Naive thymus-derived CD8-positive, alpha-beta T cell (primary cell): ENCODE results near the gene PRICKLE3. TPM values are rescaled to one million over a fixed set of nuclear protein-coding genes. Genes with fewer than 3 reads are reported as not detected.
A peak's percentile ranks its signal among the peaks of the same experiment; 100 is the strongest.

ENCODE experiments used
- ATAC-seq, 2 donors: fragments of 150-1000 bp; cut with Tn5 transposase in 1 of 2; sonication (Bioruptor Pico), chemical (Tn5 transposase) in 1 of 2; 1 replicate in 1 of 2; 2 replicates in 1 of 2; pipeline ENCODE4 v1.10.0; 2021; ENCODE audit warnings: mild to moderate bottlenecking in 2 of 2, moderate library complexity in 2 of 2
- POLR2A ChIA-PET: fragments of 350-600 bp; sonication (Branson Sonifier 250); formaldehyde crosslinking; loops from one replicate; lab custom pipeline; 2021; ENCODE audit warnings: antibody characterized with exemption; lab: Charles Lee
- DNase-seq, 10 donors: peaks; one replicate each; pipeline versions ENCODE4 v3.0.0 to v3.0.0-alpha.2; 2020 to 2022
- H3K27ac Mint-ChIP-seq, 10 donors: one replicate each; pipeline ENCODE4 v1.8.0; 2020 to 2022; ENCODE audit warnings: mild to moderate bottlenecking in 10 of 10, mixed read lengths in 10 of 10, moderate library complexity in 4 of 10, inconsistent platforms in 1 of 10
- H3K27me3 Mint-ChIP-seq, 5 donors: one replicate each; pipeline ENCODE4 v1.8.0; 2021 to 2022; ENCODE audit warnings: mixed read lengths in 5 of 5
- H3K36me3 Mint-ChIP-seq, 3 donors: one replicate each; pipeline ENCODE4 v1.8.0; 2020 to 2022; ENCODE audit warnings: mixed read lengths in 3 of 3, mild to moderate bottlenecking in 2 of 3, inconsistent platforms in 1 of 3
- H3K4me1 Mint-ChIP-seq, 4 donors: one replicate each; pipeline ENCODE4 v1.8.0; 2021 to 2022; ENCODE audit warnings: mixed read lengths in 4 of 4
- H3K4me3 Mint-ChIP-seq, 10 donors: one replicate each; pipeline ENCODE4 v1.8.0; 2020 to 2022; ENCODE audit warnings: mild to moderate bottlenecking in 10 of 10, mixed read lengths in 10 of 10, moderate library complexity in 6 of 10, inconsistent platforms in 1 of 10
- H3K9me3 Mint-ChIP-seq, 9 donors: one replicate each; pipeline ENCODE4 v1.8.0; 2020 to 2022; ENCODE audit warnings: mixed read lengths in 9 of 9, mild to moderate bottlenecking in 3 of 9, inconsistent platforms in 1 of 9, moderate library complexity in 1 of 9
- polyA plus RNA-seq, 3 donors: library from polyadenylated mRNA; unstranded; fragments of 300-500 nt; fragmentation: Illumina TruSeq; gene quantifications; one replicate each; pipeline ENCODE4 v1.2.3, GENCODE V29; 2021
- total RNA-seq, 8 experiments: library from RNA in 2 of 8; stranded (reverse) in 2 of 8; gene quantifications; one replicate each; pipeline ENCODE4 v1.2.3 and lab custom pipeline; 2021 to 2026

The PRICKLE3 gene
- total and polyA plus RNA-seq, 5 experiments from 2014 or later, result 1.3 to 10.1 (median 2.9) TPM

DNA sequence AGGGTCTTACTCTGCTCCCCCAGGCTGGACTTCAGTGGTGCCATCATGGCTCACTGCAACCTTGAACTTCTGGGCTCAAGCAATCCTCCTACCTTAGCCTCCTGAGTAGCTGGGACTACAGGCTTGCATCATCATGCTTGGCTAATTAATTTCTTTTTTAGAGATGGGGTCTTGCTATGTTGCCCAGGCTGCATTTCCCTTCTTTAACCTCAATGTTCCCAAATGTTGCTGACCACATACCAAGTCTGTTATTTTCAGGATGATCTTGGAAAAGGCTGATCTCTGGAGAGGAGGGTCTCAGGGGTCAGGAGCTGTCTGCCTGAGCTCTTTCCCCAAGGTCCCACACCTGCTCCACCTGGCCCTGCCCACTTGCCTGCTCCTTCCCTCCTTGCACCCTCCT, 33.9 kb upstream of the PRICKLE3 start:
- H3K36me3 Mint-ChIP-seq, result no peaks in the 10 kb centered on the region
- ATAC-seq (no peak), DNase-seq (no peak)
- H3K27me3 Mint-ChIP-seq, result no peaks in the 10 kb centered on the region
- H3K27ac Mint-ChIP-seq, result no peak overlapping the region
- peaks cover 0 to 3% (median 2%) of the 10 kb centered on the region in 4 donors for H3K4me1 Mint-ChIP-seq
- H3K9me3 Mint-ChIP-seq, result no peaks in the 10 kb centered on the region
- H3K4me3 Mint-ChIP-seq, result no peak overlapping the region
- POLR2A ChIA-PET, result interaction anchor here (1.2 kb wide), 1 partner anchor 10 kb away, joined by 4 read pairs; no protein-coding TSS in a partner anchor

DNA sequence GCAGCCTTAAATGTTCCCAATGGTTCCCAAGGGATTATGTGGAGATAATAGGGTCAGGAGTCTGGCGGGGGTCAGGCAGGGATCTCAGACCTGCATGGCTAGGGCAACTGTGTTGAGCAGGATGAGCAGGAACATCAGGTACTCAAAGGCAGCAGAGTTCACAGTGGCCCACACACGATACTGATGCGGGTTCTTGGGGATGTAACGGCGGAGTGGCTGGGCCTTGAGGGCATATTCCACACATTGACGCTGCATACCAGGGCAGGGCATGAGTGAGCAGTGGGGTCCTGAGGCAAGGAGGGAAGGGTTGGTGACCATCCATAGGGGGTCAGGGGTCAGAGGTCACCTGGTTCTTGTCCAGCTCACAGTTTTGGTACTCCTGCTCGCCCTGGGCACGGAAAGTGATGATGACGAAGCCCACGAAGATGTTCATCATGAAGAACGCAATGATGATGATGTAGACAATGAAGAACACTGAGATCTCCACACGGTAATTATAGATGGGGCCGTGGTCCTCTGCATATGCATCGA, 28.9 kb upstream of the PRICKLE3 start:
- H3K9me3 Mint-ChIP-seq, result peaks cover 0 to 13% (median 0%) of the 10 kb centered on the region in 9 donors
- no peaks in the 10 kb centered on the region for H3K27me3 Mint-ChIP-seq
- no peak overlapping the region for H3K4me3 Mint-ChIP-seq
- POLR2A ChIA-PET, result no interaction called here
- H3K27ac Mint-ChIP-seq, result no peak overlapping the region
- peaks cover 0 to 5% (median 0%) of the 10 kb centered on the region in 4 donors for H3K4me1 Mint-ChIP-seq
- no peak for DNase-seq
- no peak for ATAC-seq
- H3K36me3 Mint-ChIP-seq, result no peaks in the 10 kb centered on the region

DNA sequence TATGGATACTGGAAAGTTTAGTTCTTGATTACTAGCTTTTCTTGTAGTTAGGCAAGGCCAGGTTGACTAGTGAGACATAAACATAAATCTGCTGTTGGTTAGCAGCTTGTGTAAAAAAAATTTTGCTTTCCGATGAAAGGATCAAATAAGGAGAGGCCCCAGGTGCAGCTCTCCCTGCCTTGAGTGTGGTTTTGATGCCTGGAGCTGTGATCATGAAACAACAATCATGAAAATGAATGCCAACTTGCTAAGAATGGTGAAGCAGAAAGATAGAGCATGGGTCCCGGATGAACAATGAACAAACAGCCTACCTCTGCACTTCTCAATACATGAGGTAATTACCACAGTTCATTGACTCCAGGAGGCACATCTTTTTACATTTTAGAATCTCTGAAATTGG, 28.2 kb upstream of the PRICKLE3 start:
- DNase-seq (no peak), ATAC-seq (no peak)
- H3K4me1 Mint-ChIP-seq, result peaks cover 0 to 4% (median 0%) of the 10 kb centered on the region in 4 donors
- H3K9me3 Mint-ChIP-seq, result peaks cover 0 to 13% (median 0%) of the 10 kb centered on the region in 9 donors
- H3K4me3 Mint-ChIP-seq, result no peak overlapping the region
- no peaks in the 10 kb centered on the region for H3K36me3 Mint-ChIP-seq
- POLR2A ChIA-PET, result no interaction called here
- H3K27ac Mint-ChIP-seq, result no peak overlapping the region
- no peaks in the 10 kb centered on the region for H3K27me3 Mint-ChIP-seq

DNA sequence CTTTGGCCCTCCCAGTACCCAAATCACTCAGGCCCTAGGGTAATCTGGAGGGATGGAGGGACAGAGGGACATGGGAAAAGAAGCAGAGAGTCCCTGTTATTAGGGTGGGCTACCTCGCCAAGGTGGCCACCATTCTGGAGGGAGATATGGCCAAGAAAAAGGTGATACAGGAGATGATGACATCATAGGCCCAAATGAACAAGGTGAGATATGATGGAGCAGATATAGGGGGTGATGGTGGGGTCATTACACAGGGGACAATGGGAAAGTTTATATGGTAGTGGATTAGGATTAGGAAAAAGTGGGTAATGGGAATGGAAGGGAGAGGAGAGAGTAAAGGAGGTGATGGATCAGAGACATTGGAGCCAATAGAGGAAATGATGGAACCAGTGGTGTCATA, 26.7 kb upstream of the PRICKLE3 start:
- DNase-seq (no peak), ATAC-seq (no peak)
- Mint-ChIP-seq H3K27me3 (no peaks in the 10 kb centered on the region), H3K9me3 (peaks cover 0 to 13% (median 0%) of the 10 kb centered on the region in 9 donors), H3K4me1 (peaks cover 0 to 4% (median 0%) of the 10 kb centered on the region in 4 donors), H3K4me3 (no peak overlapping the region), H3K27ac (no peak overlapping the region), H3K36me3 (no peaks in the 10 kb centered on the region)
- POLR2A ChIA-PET, result no interaction called here

DNA sequence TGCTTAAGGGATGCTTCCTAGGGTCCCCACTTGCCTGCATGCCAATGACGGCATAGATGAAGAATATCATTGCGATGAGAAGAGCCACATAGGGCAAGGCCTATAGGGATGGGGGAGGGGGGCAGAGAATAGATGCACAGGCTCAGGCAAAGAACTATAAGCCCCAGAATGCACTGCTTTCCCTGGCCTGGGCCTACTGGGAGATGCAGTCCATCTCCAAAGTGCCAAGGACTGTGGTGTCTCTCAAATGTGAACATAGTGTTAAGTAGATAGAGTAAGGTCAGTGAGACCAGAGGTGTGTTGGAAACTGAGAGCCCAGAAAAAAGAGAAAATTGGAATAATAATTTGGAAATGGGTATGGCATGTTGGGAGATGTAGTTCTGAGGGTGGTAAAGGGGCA, 26.0 kb upstream of the PRICKLE3 start:
- ATAC-seq (no peak), DNase-seq (no peak)
- Mint-ChIP-seq H3K27me3 (no peaks in the 10 kb centered on the region), H3K4me1 (peaks cover 0 to 4% (median 0%) of the 10 kb centered on the region in 4 donors), H3K9me3 (peaks cover 0 to 13% (median 0%) of the 10 kb centered on the region in 9 donors), H3K27ac (no peak overlapping the region), H3K4me3 (no peak overlapping the region), H3K36me3 (no peaks in the 10 kb centered on the region)
- POLR2A ChIA-PET, result no interaction called here

DNA sequence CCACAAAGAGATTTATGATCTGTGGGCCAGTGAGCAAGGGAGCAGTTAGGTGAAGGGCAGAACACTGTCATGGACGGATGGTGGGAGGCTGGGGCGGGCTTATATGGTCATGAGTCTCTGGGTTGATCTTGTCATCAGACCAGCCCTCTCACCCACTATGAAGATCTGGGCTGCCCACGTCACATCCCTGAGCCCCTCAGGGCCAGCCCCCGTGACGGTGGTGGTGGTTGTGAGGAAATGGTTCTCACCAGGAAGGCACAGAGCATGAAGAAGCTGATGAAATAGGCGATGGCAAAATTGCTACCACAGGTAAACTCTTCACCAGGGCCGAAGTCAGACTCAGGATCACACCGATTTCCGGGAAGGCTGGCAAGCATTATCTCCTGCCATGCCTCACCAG, 24.9 kb upstream of the PRICKLE3 start:
- H3K27me3 Mint-ChIP-seq, result no peaks in the 10 kb centered on the region
- ATAC-seq (no peak), DNase-seq (no peak)
- H3K27ac Mint-ChIP-seq, result peak overlapping the region in 1 of 10 donors; percentile 31
- H3K4me1 Mint-ChIP-seq, result peaks cover 0 to 4% (median 0%) of the 10 kb centered on the region in 4 donors
- no peaks in the 10 kb centered on the region for H3K36me3 Mint-ChIP-seq
- peaks cover 0 to 13% (median 0%) of the 10 kb centered on the region in 9 donors for H3K9me3 Mint-ChIP-seq
- no peak overlapping the region for H3K4me3 Mint-ChIP-seq
- POLR2A ChIA-PET, result no interaction called here

DNA sequence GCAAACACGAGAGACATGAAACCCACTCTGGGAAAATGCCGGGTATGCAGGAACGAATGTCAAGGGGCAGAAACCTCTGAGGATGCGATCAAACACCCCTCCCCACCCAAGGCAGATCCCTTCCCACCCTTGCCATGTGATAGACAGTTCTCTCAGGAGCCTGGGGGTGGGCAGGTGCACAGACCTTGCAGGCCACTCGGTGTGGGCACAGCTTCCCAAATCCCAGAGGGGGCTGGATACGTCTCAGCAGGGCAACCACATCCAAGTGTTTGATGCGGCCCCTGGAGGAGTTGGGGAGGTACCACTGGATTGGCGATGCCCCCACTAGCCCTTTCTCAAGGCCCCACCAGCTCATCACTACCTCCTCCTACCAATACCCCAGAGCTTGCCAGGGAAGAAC, 24.2 kb upstream of the PRICKLE3 start:
- DNase-seq (no peak), ATAC-seq (no peak)
- Mint-ChIP-seq H3K27ac (no peak overlapping the region), H3K9me3 (peaks cover 0 to 13% (median 0%) of the 10 kb centered on the region in 9 donors), H3K4me1 (peaks cover 0 to 4% (median 0%) of the 10 kb centered on the region in 4 donors), H3K4me3 (no peak overlapping the region), H3K27me3 (no peaks in the 10 kb centered on the region), H3K36me3 (no peaks in the 10 kb centered on the region)
- POLR2A ChIA-PET, result interaction anchor here (2.0 kb wide), 1 partner anchor 10 kb away, joined by 5 read pairs; the partner anchor contains the start of gene SYP

DNA sequence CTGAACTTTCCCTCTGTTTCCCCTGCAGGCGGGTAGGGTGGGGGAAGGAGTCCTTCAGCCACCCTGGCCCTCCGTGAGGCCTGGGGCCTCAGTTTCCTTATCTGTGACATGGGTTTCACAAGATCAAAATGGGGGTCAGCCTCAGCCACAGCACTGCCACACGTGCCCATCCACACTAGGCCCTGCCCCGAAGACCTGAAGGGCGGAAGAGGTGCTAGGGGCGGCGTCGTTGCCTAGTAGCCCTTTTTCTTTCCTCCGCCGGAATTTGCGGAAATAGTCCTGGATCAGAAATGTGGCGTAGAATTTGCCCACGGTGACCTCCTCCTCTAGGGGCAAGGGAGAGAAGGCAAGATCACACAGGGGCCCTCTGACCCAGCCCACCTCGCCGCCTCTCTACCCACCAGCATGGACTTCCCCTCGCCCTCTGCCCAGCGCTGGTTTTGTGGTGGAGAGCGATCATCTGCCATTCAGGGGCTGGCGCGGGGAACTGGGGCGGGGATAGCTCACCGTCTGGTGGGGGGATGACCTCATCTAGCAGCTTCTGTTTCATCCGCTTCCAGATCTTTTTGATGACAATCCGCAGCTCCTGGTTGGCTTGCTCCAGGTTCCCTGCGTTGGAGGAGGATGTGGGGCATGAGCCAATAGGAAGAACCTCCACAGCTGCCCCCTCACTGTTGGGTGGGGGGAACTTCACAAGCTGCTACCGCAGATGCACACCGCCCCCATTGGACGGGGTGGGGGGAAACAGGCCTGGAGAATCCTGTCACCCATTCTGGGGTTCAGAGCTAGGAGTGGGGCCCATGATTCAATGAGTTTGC, 23.5 kb upstream of the PRICKLE3 start:
- ATAC-seq (peak; percentile 54 to 74), DNase-seq (peak in 2 of 10 donors; percentile 16 to 20)
- H3K4me3 Mint-ChIP-seq, result peak overlapping the region in 9 of 10 donors; percentile 22 to 61 (median 26)
- H3K27ac Mint-ChIP-seq, result peak overlapping the region in 2 of 10 donors; percentile 38 to 49
- peaks cover 0 to 4% (median 0%) of the 10 kb centered on the region in 4 donors for H3K4me1 Mint-ChIP-seq
- H3K36me3 Mint-ChIP-seq, result no peaks in the 10 kb centered on the region
- H3K9me3 Mint-ChIP-seq, result peaks cover 0 to 13% (median 0%) of the 10 kb centered on the region in 9 donors
- H3K27me3 Mint-ChIP-seq, result no peaks in the 10 kb centered on the region
- POLR2A ChIA-PET, result interaction anchor here (0.6 to 2.0 kb wide), 2 partner anchors 9 to 319 kb away, joined by 3 to 5 read pairs; partner anchors contain the start of gene SYP

DNA sequence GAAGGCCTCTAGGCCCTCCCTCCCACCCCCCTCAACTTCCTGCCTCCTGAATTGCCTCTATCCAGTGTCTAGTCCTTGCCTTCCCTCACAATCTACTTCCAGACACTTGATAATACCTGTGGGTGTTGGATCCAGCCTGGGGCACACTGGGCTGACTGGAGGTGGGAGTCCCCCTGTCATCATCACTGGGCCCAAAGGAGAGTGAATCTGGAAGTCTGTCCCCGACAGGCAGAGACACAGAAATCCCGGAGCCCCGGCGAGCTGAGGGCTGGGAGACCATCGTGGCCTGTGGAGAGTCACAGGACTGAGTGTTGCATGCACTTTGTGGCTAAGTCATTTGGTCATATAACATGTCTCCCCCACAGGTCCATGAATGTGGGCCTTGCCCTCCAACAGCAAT, 22.2 kb upstream of the PRICKLE3 start:
- peaks cover 0 to 4% (median 0%) of the 10 kb centered on the region in 4 donors for H3K4me1 Mint-ChIP-seq
- no peak overlapping the region for H3K4me3 Mint-ChIP-seq
- POLR2A ChIA-PET, result no interaction called here
- no peaks in the 10 kb centered on the region for H3K36me3 Mint-ChIP-seq
- DNase-seq, result no peak
- no peak for ATAC-seq
- no peaks in the 10 kb centered on the region for H3K27me3 Mint-ChIP-seq
- H3K9me3 Mint-ChIP-seq, result peaks cover 0 to 11% (median 0%) of the 10 kb centered on the region in 9 donors
- peak overlapping the region in 1 of 10 donors; percentile 62 for H3K27ac Mint-ChIP-seq

DNA sequence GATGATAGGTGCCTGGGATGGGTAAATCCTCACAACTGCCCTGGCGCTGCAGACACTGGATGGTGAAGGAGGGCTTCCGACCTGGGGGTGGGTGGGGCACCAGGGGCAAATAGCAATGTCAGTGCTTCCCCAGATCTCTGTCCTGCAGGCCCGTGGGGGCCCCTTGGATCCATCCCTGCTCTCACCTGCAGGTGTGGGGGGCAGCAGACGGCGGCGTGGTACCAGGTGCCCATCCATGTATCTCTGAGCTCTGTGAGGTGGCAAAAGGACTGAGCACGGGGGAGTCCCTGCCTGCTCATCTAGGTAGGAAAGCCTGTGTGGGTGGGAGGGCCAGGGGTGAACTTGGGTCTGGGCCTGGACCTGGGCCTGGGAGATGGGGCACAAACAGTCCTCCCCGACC, 20.4 kb upstream of the PRICKLE3 start:
- DNase-seq, result no peak
- H3K27me3 Mint-ChIP-seq, result no peaks in the 10 kb centered on the region
- no peak overlapping the region for H3K27ac Mint-ChIP-seq
- H3K4me3 Mint-ChIP-seq, result no peak overlapping the region
- H3K4me1 Mint-ChIP-seq, result peaks cover 0 to 4% (median 0%) of the 10 kb centered on the region in 4 donors
- H3K36me3 Mint-ChIP-seq, result no peaks in the 10 kb centered on the region
- no peak for ATAC-seq
- POLR2A ChIA-PET, result interaction anchor here (0.5 kb wide), 1 partner anchor 206 kb away, joined by 3 read pairs; no protein-coding TSS in a partner anchor
- no peaks in the 10 kb centered on the region for H3K9me3 Mint-ChIP-seq

DNA sequence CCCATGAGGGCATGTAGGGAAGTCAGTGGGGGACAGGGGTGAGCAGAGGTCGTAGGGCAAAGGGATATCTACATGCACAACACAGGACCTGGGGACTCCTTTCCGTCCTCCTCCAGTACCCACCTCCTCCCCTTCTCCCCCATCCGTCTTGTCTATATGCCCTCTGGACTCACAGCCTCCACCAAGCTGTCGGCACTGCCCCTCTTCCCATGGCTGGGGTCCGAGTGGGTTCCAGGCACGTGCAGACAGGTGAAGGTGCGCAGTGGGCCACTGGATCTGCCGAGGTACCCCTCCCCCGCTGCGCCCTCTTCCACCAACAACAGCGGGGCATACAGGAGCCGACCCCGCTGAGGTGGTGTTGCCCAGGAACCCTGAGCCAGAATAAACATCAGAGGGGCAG, 19.3 kb upstream of the PRICKLE3 start:
- Mint-ChIP-seq H3K27ac (no peak overlapping the region), H3K9me3 (no peaks in the 10 kb centered on the region), H3K27me3 (no peaks in the 10 kb centered on the region), H3K4me3 (no peak overlapping the region), H3K36me3 (no peaks in the 10 kb centered on the region), H3K4me1 (peaks cover 0 to 6% (median 2%) of the 10 kb centered on the region in 4 donors)
- DNase-seq (no peak), ATAC-seq (no peak)
- POLR2A ChIA-PET, result no interaction called here

DNA sequence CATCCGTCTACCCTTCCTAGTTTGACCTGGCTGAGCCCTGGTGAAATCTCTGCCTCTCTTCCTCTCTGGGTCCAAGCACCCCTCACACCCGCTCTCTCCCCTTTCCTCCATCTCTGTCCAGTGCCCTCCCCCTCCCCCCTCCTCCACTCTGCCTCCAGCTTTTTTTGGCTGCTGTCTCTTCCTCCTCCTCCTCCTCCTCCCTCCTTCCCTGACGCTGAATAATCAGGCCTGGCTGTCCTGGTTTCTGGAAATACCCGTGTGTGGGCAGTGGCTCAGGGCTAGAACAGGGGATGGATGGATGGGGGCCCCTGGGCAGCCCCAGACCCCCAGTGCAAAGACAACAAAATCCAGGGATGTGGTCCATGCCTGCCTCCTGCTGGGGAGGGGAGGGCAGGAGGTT, 18.5 kb upstream of the PRICKLE3 start:
- H3K27ac Mint-ChIP-seq, result no peak overlapping the region
- H3K4me1 Mint-ChIP-seq, result peaks cover 0 to 6% (median under 1%) of the 10 kb centered on the region in 4 donors
- no peaks in the 10 kb centered on the region for H3K36me3 Mint-ChIP-seq
- no peaks in the 10 kb centered on the region for H3K9me3 Mint-ChIP-seq
- POLR2A ChIA-PET, result no interaction called here
- DNase-seq, result no peak
- no peaks in the 10 kb centered on the region for H3K27me3 Mint-ChIP-seq
- no peak overlapping the region for H3K4me3 Mint-ChIP-seq
- ATAC-seq, result no peak

DNA sequence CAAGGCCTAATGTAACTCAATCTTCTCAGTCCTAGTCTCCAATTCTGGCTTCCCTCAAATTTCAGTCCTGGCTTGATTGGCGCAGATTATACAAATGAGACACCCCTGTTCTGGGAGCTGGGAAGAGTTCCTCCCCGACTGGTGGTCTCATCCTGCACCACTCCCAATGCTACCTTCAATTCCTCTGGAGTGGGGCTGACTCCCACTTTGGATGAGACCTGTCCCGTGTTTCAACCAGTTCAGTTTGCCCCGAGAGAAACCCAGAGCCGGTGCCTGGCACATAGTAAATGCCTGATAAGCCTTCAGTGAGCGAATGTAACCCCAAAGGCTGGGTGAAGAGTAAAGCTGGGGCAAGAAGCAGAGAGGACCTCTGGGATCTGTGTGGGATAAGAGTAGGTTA, 17.8 kb upstream of the PRICKLE3 start:
- DNase-seq, result no peak
- POLR2A ChIA-PET, result no interaction called here
- ATAC-seq, result no peak
- no peak overlapping the region for H3K4me3 Mint-ChIP-seq
- H3K4me1 Mint-ChIP-seq, result peaks cover 0 to 6% (median 3%) of the 10 kb centered on the region in 4 donors
- no peaks in the 10 kb centered on the region for H3K9me3 Mint-ChIP-seq
- H3K27ac Mint-ChIP-seq, result peak overlapping the region in 1 of 10 donors; percentile 75
- no peaks in the 10 kb centered on the region for H3K27me3 Mint-ChIP-seq
- H3K36me3 Mint-ChIP-seq, result no peaks in the 10 kb centered on the region
